HG03064 (cell line): ENCODE data around the gene PPP4C.
"Not testable (repeated sequence)": the region's sequence is repeated elsewhere in the genome, so short reads cannot be mapped to it uniquely, and the experiment has no call there.

Experiments used
- ATAC-seq: cut with Tn5 transposase; IDR thresholded peaks from one replicate; pipeline ENCODE4 v1.9.1; 2021; ENCODE audit warnings: low read depth; ENCODE audit not compliant: unreplicated experiment

Gene PPP4C

GRCh38 chr16:30120340-30121105, 44.7 kb downstream of the PPP4C start:
- no peak for ATAC-seq

- no peak for ATAC-seq
These were observed 46.2 kb downstream of the PPP4C start for GRCh38 chr16:30121741-30122571.

GRCh38 chr16:30122604-30123160, 46.9 kb downstream of the PPP4C start:
- ATAC-seq = no peak

- ATAC-seq = no peak
These were observed 49.2 kb downstream of the PPP4C start for GRCh38 chr16:30124985-30125379.

- ATAC-seq = not testable (repeated sequence)
These were observed 49.9 kb downstream of the PPP4C start for GRCh38 chr16:30125690-30126089.

- ATAC-seq = no peak
These were observed 52.2 kb downstream of the PPP4C start for GRCh38 chr16:30127993-30128392.

GRCh38 chr16:30131869-30132475, 56.2 kb downstream of the PPP4C start:
- ATAC-seq = no peak

- ATAC-seq = no peak
These were observed 56.8 kb downstream of the PPP4C start for GRCh38 chr16:30132591-30132990.
